Lung (tissue), 12 donors: Measurements from ENCODE around the gene ARMH1. TPM values are rescaled to one million over a fixed set of nuclear protein-coding genes. Genes with fewer than 3 reads are reported as not detected.

Experiments used
- ATAC-seq: fragments of 200-7000 bp; cut with Tn5 transposase; one replicate; pipeline ENCODE4 v1.9.1; 2020; ENCODE audit warnings: moderate number of reproducible peaks; ENCODE audit not compliant: insufficient read depth, low FRiP score
- DNase-seq, 3 donors: peaks; one replicate each; pipeline ENCODE4 v3.0.0-alpha.2; 2013 to 2017
- H3K27ac ChIP-seq, 2 donors: one replicate each; pipeline ENCODE4 v1.5.1; 2013; ENCODE audit warnings: mild to moderate bottlenecking in 2 of 2, moderate library complexity in 2 of 2, control low read depth in 1 of 2, inconsistent platforms in 1 of 2, low read depth in 1 of 2, low read length in 1 of 2
- H3K27me3 ChIP-seq, 3 donors: one replicate each; pipeline ENCODE4 v1.5.1; 2013; ENCODE audit warnings: low read length in 2 of 3; ENCODE audit not compliant: control insufficient read depth in 3 of 3, insufficient read depth in 3 of 3
- H3K36me3 ChIP-seq, 4 donors: one replicate each; pipeline ENCODE4 v1.5.1; 2013; ENCODE audit warnings: low read length in 4 of 4, mild to moderate bottlenecking in 1 of 4, moderate library complexity in 1 of 4; ENCODE audit not compliant: control insufficient read depth in 4 of 4, insufficient read depth in 4 of 4
- H3K4me1 ChIP-seq, 5 donors: one replicate each; pipeline ENCODE4 v1.5.1; 2013; ENCODE audit warnings: low read length in 5 of 5, mild to moderate bottlenecking in 2 of 5, moderate library complexity in 1 of 5; ENCODE audit not compliant: control insufficient read depth in 5 of 5, insufficient read depth in 5 of 5
- H3K4me3 ChIP-seq: one replicate; pipeline ENCODE4 v1.5.1; 2013; ENCODE audit warnings: mild to moderate bottlenecking, control low read depth, moderate library complexity
- H3K9ac ChIP-seq, 2 donors: one replicate each; pipeline ENCODE4 v1.5.1; 2013; ENCODE audit warnings: low read length in 2 of 2, control low read depth in 1 of 2; ENCODE audit not compliant: insufficient read depth in 1 of 2
- H3K9me3 ChIP-seq, 4 donors: one replicate each; pipeline ENCODE4 v1.5.1; 2013; ENCODE audit warnings: low read length in 3 of 4, mild to moderate bottlenecking in 1 of 4, moderate library complexity in 1 of 4; ENCODE audit not compliant: control insufficient read depth in 4 of 4, insufficient read depth in 3 of 4
- CTCF ChIP-seq: IDR thresholded peaks from 2 replicates; pipeline ENCODE4 v1.5.1; 2012; ENCODE audit warnings: mild to moderate bottlenecking; ENCODE audit errors: control extremely low read depth, extremely low read depth
- WGBS, 2 donors: extraction: QIAGEN DNeasy Blood & Tissue Kit; methylation state at CpG; one replicate each; pipeline ENCODE4 v1.1.7; 2013; 5-methylcytosine and 5-hydroxymethylcytosine counted together
- polyA plus RNA-seq, 2 donors: library from polyadenylated mRNA; stranded (reverse); fragments of 200-250 nt; gene quantifications; one replicate each; pipeline ENCODE4 v1.2.1, GENCODE V29; 2013
- total RNA-seq, 2 donors: library from RNA; depleted of rRNA in 1 of 2; stranded (reverse); fragments of >200 nt in 1 of 2; gene quantifications; one replicate each; pipeline ENCODE4 v1.2.1, GENCODE V29; 2014 to 2021
- donor health status: control.
- donor health status: control.
- donor health status: Bipolar disorder and iron deficiency.
- donor health status: healthy.
- donor health status: DM: yes; HTN: yes; CAD: no.

The ARMH1 gene
- total and polyA plus RNA-seq, 4 donors: 9.7 to 35.3 (median 21.4) TPM

GRCh38 chr1:44642925-44643324 is 31.6 kb upstream of the ARMH1 start:
- ATAC-seq: no peak

GRCh38 chr1:44643721-44644334 is 30.7 kb upstream of the ARMH1 start:
- Histone ChIP-seq H3K4me1 (peaks cover 0 to 28% (median 0%) of the 10 kb centered on the region in 5 donors), H3K9me3 (no peaks in the 10 kb centered on the region), H3K27me3 (no peaks in the 10 kb centered on the region), H3K9ac (no peak overlapping the region), H3K4me3 (no peak overlapping the region), H3K27ac (no peak overlapping the region), H3K36me3 (peaks cover 15 to 88% (median 26%) of the 10 kb centered on the region in 4 donors)
- no peak for ATAC-seq
- no peak for DNase-seq
- TF ChIP-seq CTCF: no peak
- 76 to 87% methylated on average over 9 of the region's 9 CpGs for WGBS, 2 donors

More at GRCh38 chr1:44642925-44643324, 31.6 kb upstream of the ARMH1 start:
- no peak for TF ChIP-seq CTCF
- no peak for DNase-seq
- peaks cover 0 to 28% (median 2%) of the 10 kb centered on the region in 5 donors for H3K4me1 ChIP-seq
- H3K36me3 ChIP-seq: peaks cover 15 to 89% (median 26%) of the 10 kb centered on the region in 4 donors
- no peak overlapping the region for H3K27ac ChIP-seq
- 88 to 93% methylated on average over 3 of the region's 3 CpGs for WGBS, 2 donors
- H3K9me3 ChIP-seq: no peaks in the 10 kb centered on the region
- H3K4me3 ChIP-seq: no peak overlapping the region
- H3K27me3 ChIP-seq: no peaks in the 10 kb centered on the region
- H3K9ac ChIP-seq: no peak overlapping the region

GRCh38 chr1:44644806-44645205 is 29.7 kb upstream of the ARMH1 start:
- no peak for TF ChIP-seq CTCF
- H3K27ac ChIP-seq: no peak overlapping the region
- H3K4me3 ChIP-seq: no peak overlapping the region
- H3K36me3 ChIP-seq: peaks cover 18 to 92% (median 28%) of the 10 kb centered on the region in 4 donors
- no peaks in the 10 kb centered on the region for H3K27me3 ChIP-seq
- DNase-seq (no peak), ATAC-seq (no peak)
- H3K4me1 ChIP-seq: peaks cover 0 to 24% (median 0%) of the 10 kb centered on the region in 5 donors
- H3K9ac ChIP-seq: no peak overlapping the region
- no peaks in the 10 kb centered on the region for H3K9me3 ChIP-seq
- 93 to 94% methylated on average over 7 of the region's 7 CpGs for WGBS, 2 donors
